Kidney (tissue), 14 donors: ENCODE data around the gene C1QTNF6. TPM values are rescaled to one million over a fixed set of nuclear protein-coding genes. Genes with fewer than 3 reads are reported as not detected.
A peak's percentile ranks its signal among the peaks of the same experiment; 100 is the strongest.

Experiments used
- DNase-seq, 5 donors: peaks; one replicate each; pipeline ENCODE4 v3.0.0-alpha.2; 2013 to 2020
- FAIRE-seq: peaks from 2 replicates; lab custom pipeline; 2012; peaks lifted over from hg19 to GRCh38; lab: Jason Lieb, UNC
- H3K27ac ChIP-seq, 2 donors: one replicate each; pipeline ENCODE4 v1.7.0; 2013; ENCODE audit warnings: low read depth in 2 of 2, low read length in 2 of 2, inconsistent platforms in 1 of 2
- H3K27me3 ChIP-seq: one replicate; pipeline ENCODE4 v1.7.1; 2013; ENCODE audit warnings: low read length, inconsistent platforms; ENCODE audit not compliant: control insufficient read depth, insufficient read depth
- H3K36me3 ChIP-seq, 3 donors: one replicate each; pipeline versions ENCODE4 v1.7.0 to v1.7.1; 2013; ENCODE audit warnings: low read length in 3 of 3, control low read depth in 1 of 3, inconsistent platforms in 1 of 3; ENCODE audit not compliant: insufficient read depth in 3 of 3, control insufficient read depth in 2 of 3
- H3K4me1 ChIP-seq, 3 donors: one replicate each; pipeline versions ENCODE4 v1.7.0 to v1.7.1; 2013; ENCODE audit warnings: low read length in 3 of 3, inconsistent platforms in 1 of 3, low read depth in 1 of 3; ENCODE audit not compliant: control insufficient read depth in 2 of 3, insufficient read depth in 2 of 3
- H3K4me3 ChIP-seq, 3 donors: one replicate each; pipeline versions ENCODE4 v1.7.0 to v1.8.1; 2013; ENCODE audit warnings: low read length in 3 of 3, control low read depth in 1 of 3, inconsistent platforms in 1 of 3
- H3K9ac ChIP-seq, 3 donors: one replicate each; pipeline versions ENCODE4 v1.7.0 to v1.7.1; 2013; ENCODE audit warnings: low read length in 3 of 3, control low read depth in 1 of 3, inconsistent platforms in 1 of 3
- H3K9me3 ChIP-seq, 3 donors: one replicate each; pipeline versions ENCODE4 v1.7.0 to v1.7.1; 2013; ENCODE audit warnings: low read length in 3 of 3, control low read depth in 1 of 3, inconsistent platforms in 1 of 3; ENCODE audit not compliant: control insufficient read depth in 2 of 3, insufficient read depth in 1 of 3
- CTCF ChIP-seq: IDR thresholded peaks from 3 replicates; pipeline ENCODE4 v1.5.1; 2012; ENCODE audit warnings: mild to moderate bottlenecking, moderate library complexity, borderline replicate concordance; ENCODE audit not compliant: insufficient read depth; ENCODE audit errors: extremely low read depth
- intact Hi-C: fragments of 100-400 bp; cut with DNase I; formaldehyde crosslinking; loops from one replicate; pipeline ENCODE4 v1.11.1; 2022
- polyA plus RNA-seq: library from polyadenylated mRNA; stranded (reverse); fragments of 350-450 nt; fragmentation: Illumina TruSeq; extraction: RNeasy Lipid Tissue Mini Kit (QIAGEN cat#74804); gene quantifications from one replicate; pipeline ENCODE4 v1.2.3, GENCODE V29; 2014; ENCODE audit warnings: low read depth, low replicate concordance; ENCODE audit not compliant: insufficient read depth
- total RNA-seq: library from RNA; stranded (reverse); fragmentation: NEBNext Ultra II Directional; extraction: Animal tissue kit (Norgen Biotek cat#: 25700); gene quantifications from one replicate; pipeline ENCODE4 v1.2.1, GENCODE V29; 2021
- donor health status: control.
- donor health status: control.
- donor health status: control.
- donor health status: control.
- donor health status: control.
- donor health status: DM: yes; HTN: yes; CAD: no.
- donor health status: Normal renal cell carcinoma (clear cell type).

C1QTNF6 gene
- total and polyA plus RNA-seq, 2 donors from 2014 or later: 3.2 to 8.0 TPM

DNA sequence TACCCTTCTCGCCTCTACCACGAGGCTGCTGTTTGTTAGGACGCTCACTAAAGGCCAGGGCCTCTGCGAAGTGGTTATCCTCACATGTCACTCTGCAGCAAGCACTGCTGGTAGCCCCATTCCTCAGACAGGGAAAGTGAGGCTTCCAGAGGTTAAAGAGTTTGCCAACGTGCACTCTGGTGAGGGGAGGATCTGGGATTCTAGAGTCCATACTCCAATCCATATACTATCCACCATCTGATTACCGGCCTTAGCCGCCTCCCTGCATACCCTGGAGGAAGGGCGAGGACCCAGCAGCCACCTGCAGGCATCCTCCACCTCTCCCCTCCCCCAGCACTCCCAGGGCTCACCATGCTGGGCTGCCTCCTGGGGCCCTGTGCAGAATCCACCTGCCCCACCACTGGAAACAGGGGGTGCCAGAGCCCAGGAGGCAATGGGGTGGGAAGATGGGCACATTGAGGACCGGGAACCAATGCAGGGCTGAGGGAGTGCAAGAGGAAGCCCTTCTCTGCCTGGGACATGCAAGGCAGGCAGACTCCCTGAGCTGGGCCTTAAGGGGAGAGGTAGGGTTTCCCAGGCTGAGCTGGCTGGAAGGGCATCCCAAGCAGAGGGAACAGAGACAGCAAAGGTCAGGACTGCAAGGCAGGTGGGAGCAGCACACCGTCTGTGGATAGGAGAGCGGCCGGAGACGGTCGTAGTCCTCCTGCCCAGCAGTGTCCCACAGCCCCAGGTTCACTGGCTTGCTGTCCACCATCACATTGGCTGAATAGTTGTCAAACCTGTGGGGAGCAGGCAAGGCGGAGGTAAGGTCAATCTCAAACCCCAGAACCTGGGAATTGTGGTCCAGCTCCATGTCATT is 44.3 kb upstream of the C1QTNF6 start:
- peaks cover 0 to 3% (median 0%) of the 10 kb centered on the region in 3 donors for H3K4me1 ChIP-seq
- intact Hi-C loops: no loop called here
- FAIRE-seq: no peak

GRCh38 chr22:37231406-37232139 is 43.5 kb upstream of the C1QTNF6 start:
- intact Hi-C loops: no loop called here
- Histone ChIP-seq H3K9me3 (no peaks in the 10 kb centered on the region), H3K4me1 (peaks cover 0 to 3% (median 0%) of the 10 kb centered on the region in 3 donors), H3K27me3 (no peaks in the 10 kb centered on the region), H3K36me3 (no peaks in the 10 kb centered on the region), H3K4me3 (no peak overlapping the region), H3K27ac (no peak overlapping the region), H3K9ac (no peak overlapping the region)
- peak in 1 of 5 donors; percentile 38 for DNase-seq
- TF ChIP-seq CTCF: no peak
- no peak for FAIRE-seq

More for the DNA sequence above, 44.3 kb upstream of the C1QTNF6 start:
- H3K9me3 ChIP-seq: no peaks in the 10 kb centered on the region
- no peak overlapping the region for H3K27ac ChIP-seq
- no peaks in the 10 kb centered on the region for H3K36me3 ChIP-seq
- DNase-seq: peak in 2 of 5 donors; percentile 24 to 47
- no peaks in the 10 kb centered on the region for H3K27me3 ChIP-seq
- no peak overlapping the region for H3K9ac ChIP-seq
- H3K4me3 ChIP-seq: no peak overlapping the region
- TF ChIP-seq CTCF: no peak

GRCh38 chr22:37230673-37231405 is 42.8 kb upstream of the C1QTNF6 start:
- DNase-seq: peak in 1 of 5 donors; percentile 23
- intact Hi-C loops: no loop called here
- no peaks in the 10 kb centered on the region for H3K9me3 ChIP-seq
- no peak overlapping the region for H3K9ac ChIP-seq
- no peak for FAIRE-seq
- no peaks in the 10 kb centered on the region for H3K27me3 ChIP-seq
- no peak for TF ChIP-seq CTCF
- H3K27ac ChIP-seq: no peak overlapping the region
- H3K4me1 ChIP-seq: peaks cover 0 to 3% (median 0%) of the 10 kb centered on the region in 3 donors
- H3K36me3 ChIP-seq: no peaks in the 10 kb centered on the region
- H3K4me3 ChIP-seq: no peak overlapping the region
